HG02642 (cell line): ENCODE measurements around the gene PREX1.
"Not testable (repeated sequence)": the region's sequence is repeated elsewhere in the genome, so short reads cannot be mapped to it uniquely, and the experiment has no call there.

Experiments used
- ATAC-seq: cut with Tn5 transposase; IDR thresholded peaks from one replicate; pipeline ENCODE4 v1.9.1; 2021; ENCODE audit warnings: mild to moderate bottlenecking; ENCODE audit not compliant: unreplicated experiment, poor library complexity

The PREX1 gene

GRCh38 chr20:48826883-48827771, 672 bp downstream of the PREX1 start:
- ATAC-seq = peak; percentile 19

GRCh38 chr20:48826480-48826879, 1.3 kb downstream of the PREX1 start:
- ATAC-seq = not testable (repeated sequence)

GRCh38 chr20:48826069-48826468, 1.7 kb downstream of the PREX1 start:
- no peak for ATAC-seq

GRCh38 chr20:48825566-48825920, 2.3 kb downstream of the PREX1 start:
- ATAC-seq = no peak

- no peak for ATAC-seq
Measured at GRCh38 chr20:48824830-48825565, 2.8 kb downstream of the PREX1 start.

DNA sequence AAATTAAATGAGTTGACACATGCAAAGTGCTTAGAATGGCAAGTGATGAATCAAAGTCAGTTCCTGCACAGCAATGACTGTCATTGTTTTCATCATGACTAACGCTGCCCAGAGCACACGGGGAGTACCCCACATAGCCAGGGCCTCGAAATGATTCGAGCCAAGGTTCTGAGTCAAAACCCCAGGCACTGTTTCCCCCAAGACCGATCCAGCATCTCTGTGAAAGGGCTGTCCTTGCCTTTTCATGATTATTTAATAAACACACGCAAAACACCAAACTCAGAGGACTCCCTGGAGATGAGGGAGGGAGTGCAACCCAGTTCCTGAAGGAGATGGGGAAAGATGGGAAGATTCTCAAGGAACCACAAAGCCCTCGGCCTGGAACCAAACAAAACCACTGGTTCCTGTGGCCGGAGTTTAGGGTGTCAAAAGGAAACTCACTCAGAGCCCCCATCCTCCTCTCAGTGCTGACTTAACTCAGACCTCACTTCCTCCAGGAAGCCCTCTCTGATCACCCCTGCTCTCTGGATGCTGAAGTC, 3.8 kb downstream of the PREX1 start:
- ATAC-seq = no peak

- ATAC-seq = no peak
Measured at GRCh38 chr20:48823476-48823875, 4.3 kb downstream of the PREX1 start.

- no peak for ATAC-seq
Measured at GRCh38 chr20:48822879-48823385, 4.9 kb downstream of the PREX1 start.

GRCh38 chr20:48822178-48822577, 5.6 kb downstream of the PREX1 start:
- ATAC-seq = no peak

- no peak for ATAC-seq
Measured at GRCh38 chr20:48821261-48821920, 6.4 kb downstream of the PREX1 start.

DNA sequence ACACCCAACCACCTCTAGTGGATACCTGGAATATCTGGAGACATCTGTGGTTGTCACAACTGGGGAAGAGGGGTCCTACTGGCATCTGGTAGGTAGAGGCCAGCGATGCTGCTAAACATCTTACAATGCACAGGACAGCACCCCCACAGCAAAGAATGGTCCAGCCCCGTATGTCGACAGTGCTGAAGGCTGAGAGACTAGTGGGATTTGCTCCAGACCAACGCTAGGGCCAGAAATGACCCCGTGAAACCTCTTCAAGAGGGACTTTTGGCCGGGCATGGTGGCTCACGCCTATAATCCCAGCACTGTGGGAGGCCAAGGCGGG, 7.2 kb downstream of the PREX1 start:
- ATAC-seq = no peak

DNA sequence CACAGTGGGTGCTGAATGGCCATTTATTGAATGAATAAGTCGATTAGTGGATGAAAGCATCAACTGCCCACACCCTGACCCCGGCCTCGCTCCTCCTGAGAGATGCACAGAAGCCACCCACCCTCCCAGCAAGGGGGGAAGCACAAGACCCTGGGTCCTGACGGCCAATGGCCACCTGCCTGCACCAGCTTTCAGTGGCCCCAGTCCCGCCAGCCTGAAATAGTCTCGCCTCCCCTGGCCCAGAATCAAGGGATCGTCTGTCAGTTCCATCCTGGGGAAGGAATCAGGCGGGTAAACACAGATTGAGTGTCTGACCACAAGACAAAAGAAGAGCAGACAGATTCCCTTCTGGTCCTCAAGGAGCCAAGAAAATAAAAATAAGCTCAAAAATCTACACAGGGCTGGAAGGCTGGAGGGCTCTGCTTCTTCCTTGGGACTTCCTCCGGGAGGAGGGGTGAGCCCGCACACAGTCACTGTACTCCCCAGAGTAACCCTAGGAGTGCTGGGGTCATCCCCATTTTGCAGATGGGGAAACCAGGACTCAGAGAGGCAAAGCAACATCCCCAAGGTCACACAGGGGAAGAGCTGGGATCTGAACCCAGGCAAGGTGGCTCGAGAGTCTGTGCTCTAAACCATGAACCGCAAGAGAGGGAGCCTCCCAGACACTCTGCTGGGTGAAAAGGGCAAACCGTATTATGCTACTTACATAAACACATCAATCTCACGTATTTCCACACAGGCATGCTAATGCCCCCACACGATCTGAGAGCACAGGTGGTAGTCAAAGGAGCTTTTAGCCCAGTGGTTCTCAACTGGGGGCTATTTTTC, 7.8 kb downstream of the PREX1 start:
- no peak for ATAC-seq

GRCh38 chr20:48819089-48819488, 8.7 kb downstream of the PREX1 start:
- no peak for ATAC-seq

- peak; percentile 40 for ATAC-seq
Measured at GRCh38 chr20:48818481-48818987, 9.3 kb downstream of the PREX1 start.

DNA sequence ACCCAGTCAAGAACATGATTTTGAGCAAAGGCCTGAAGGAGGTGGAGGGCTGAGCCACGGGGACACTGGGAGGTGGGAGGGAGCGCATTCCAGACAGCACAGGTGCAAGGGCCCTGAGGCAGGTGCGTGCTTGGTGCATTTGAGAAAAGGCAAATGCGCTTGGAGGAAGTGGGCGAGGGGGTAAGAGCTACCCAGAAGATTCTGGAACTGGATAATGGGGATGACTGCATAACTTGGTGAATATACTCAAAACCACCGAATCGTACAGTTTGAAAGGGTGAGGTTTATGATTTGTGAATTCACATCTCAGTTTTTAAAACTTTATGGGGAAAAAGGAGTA, 9.8 kb downstream of the PREX1 start:
- ATAC-seq = no peak

- ATAC-seq = no peak
Measured at GRCh38 chr20:48817367-48818030, 10.3 kb downstream of the PREX1 start.

GRCh38 chr20:48816282-48817205, 11.3 kb downstream of the PREX1 start:
- no peak for ATAC-seq

DNA sequence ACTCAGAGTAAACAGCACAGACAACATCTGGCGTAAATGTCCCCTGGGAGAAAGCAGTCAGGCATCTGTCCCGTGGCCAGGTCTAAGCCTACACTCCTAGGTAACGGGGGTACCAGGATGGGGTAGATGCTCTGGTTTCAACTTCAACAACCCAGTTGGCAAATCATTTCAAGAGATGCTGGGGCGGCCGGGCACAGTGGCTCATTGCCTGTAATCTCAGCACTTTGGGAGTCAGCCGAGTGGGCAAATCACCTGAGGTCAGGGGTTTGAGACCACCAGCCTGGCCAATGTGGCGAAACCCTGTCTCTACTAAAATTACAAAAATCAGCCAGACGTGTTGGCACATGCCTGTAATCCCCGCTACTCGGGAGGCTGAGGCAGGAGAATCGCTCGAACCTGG, 12.3 kb downstream of the PREX1 start:
- no peak for ATAC-seq
